H1 (cell line): ENCODE data around the gene DOK3.

Experiments used
- EP300 ChIP-seq, 2 experiments: IDR thresholded peaks; 1 replicate in 1 of 2; 2 replicates in 1 of 2; pipeline ENCODE4 v1.6.1; 2011 to 2012; ENCODE audit warnings: low read depth in 2 of 2, low read length in 2 of 2, mild to moderate bottlenecking in 2 of 2, borderline replicate concordance in 1 of 2, inconsistent platforms in 1 of 2, moderate library complexity in 1 of 2
- JUND ChIP-seq: IDR thresholded peaks from 2 replicates; pipeline ENCODE4 v1.6.1; 2011; ENCODE audit warnings: mild to moderate bottlenecking, improper control_type of control experiment, low read length
- POLR2A ChIP-seq, 2 experiments: IDR thresholded peaks; 1 replicate in 1 of 2; 2 replicates in 1 of 2; pipeline ENCODE4 v1.6.1; 2011; ENCODE audit warnings: low read depth in 2 of 2, low read length in 2 of 2, mild to moderate bottlenecking in 2 of 2; ENCODE audit errors: control extremely low read depth in 1 of 2
- TF ChIP-seq, protein P1 (sequence below), 3 experiments: IDR thresholded peaks; 1 replicate in 2 of 3; 2 replicates in 1 of 3; pipeline versions ENCODE4 v1.5.1 to v1.6.1; 2011; ENCODE audit warnings: low read length in 3 of 3, mild to moderate bottlenecking in 3 of 3, inconsistent platforms in 2 of 3, low read depth in 1 of 3, moderate library complexity in 1 of 3; ENCODE audit not compliant: insufficient read depth in 1 of 3; ENCODE audit errors: control extremely low read depth in 1 of 3

- TF ChIP-seq, protein P1, sequence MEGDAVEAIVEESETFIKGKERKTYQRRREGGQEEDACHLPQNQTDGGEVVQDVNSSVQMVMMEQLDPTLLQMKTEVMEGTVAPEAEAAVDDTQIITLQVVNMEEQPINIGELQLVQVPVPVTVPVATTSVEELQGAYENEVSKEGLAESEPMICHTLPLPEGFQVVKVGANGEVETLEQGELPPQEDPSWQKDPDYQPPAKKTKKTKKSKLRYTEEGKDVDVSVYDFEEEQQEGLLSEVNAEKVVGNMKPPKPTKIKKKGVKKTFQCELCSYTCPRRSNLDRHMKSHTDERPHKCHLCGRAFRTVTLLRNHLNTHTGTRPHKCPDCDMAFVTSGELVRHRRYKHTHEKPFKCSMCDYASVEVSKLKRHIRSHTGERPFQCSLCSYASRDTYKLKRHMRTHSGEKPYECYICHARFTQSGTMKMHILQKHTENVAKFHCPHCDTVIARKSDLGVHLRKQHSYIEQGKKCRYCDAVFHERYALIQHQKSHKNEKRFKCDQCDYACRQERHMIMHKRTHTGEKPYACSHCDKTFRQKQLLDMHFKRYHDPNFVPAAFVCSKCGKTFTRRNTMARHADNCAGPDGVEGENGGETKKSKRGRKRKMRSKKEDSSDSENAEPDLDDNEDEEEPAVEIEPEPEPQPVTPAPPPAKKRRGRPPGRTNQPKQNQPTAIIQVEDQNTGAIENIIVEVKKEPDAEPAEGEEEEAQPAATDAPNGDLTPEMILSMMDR (IDR thresholded peaks at IDR 0.05; ENCODE audit: control extremely low read depth in 1 of 3, insufficient read depth in 1 of 3, low read depth in 1 of 3, low read length in 3 of 3): peak in 2 of 3 experiments; percentile 35 to 49; a peak in 3 of 4 replicates
- TF ChIP-seq POLR2A (IDR thresholded peaks at IDR 0.05; ENCODE audit: control extremely low read depth in 1 of 2, low read depth in 2 of 2, low read length in 2 of 2): peak in 1 of 2 experiments; percentile 85; a peak in 2 of 3 replicates
- no peak for TF ChIP-seq JUND
- no peak for TF ChIP-seq EP300 (IDR thresholded peaks at IDR 0.05; ENCODE audit: borderline replicate concordance in 1 of 2, low read depth in 2 of 2, low read length in 2 of 2)
These were observed 15.1 kb downstream of the DOK3 start for GRCh38 chr5:177494346-177495195.
